H1 (cell line): Measurements from ENCODE around the gene SND1. TPM values are rescaled to one million over a fixed set of nuclear protein-coding genes. Genes with fewer than 3 reads are reported as not detected.

Experiments used
- CTCF ChIA-PET: fragments of 300-600 bp; sonication (Branson Sonifier 250); formaldehyde crosslinking; loops from one replicate; lab custom pipeline; 2021; ENCODE audit not compliant: partially characterized antibody; lab: Charles Lee
- POLR2A ChIA-PET: fragments of 300-600 bp; sonication (Branson Sonifier 250); formaldehyde crosslinking; loops from one replicate; lab custom pipeline; 2021; ENCODE audit warnings: inconsistent platforms; ENCODE audit not compliant: partially characterized antibody; lab: Charles Lee
- DNase-seq, 2 experiments: peaks; one replicate each; pipeline versions ENCODE4 v3.0.0 to v3.0.0-alpha.2; 2010 to 2022; ENCODE audit warnings: low spot score in 2 of 2, low read depth in 1 of 2, mixed read lengths in 1 of 2
- FAIRE-seq: peaks from 2 replicates; lab custom pipeline; 2011; peaks lifted over from hg19 to GRCh38; lab: Jason Lieb, UNC
- H2AFZ ChIP-seq: 2 replicates; pipeline ENCODE4 v1.8.1; 2012; ENCODE audit warnings: low read length, inconsistent platforms
- H2AK5ac ChIP-seq: 2 replicates; pipeline ENCODE4 v1.6.1; 2013; ENCODE audit warnings: low read depth, low read length
- H2BK120ac ChIP-seq: replicated peaks from 2 replicates; pipeline ENCODE3; 2013; ENCODE audit warnings: low read depth, low read length, inconsistent platforms
- H2BK12ac ChIP-seq: 2 replicates; pipeline ENCODE4 v1.6.1; 2013; ENCODE audit warnings: low read depth, low read length
- H2BK15ac ChIP-seq: 2 replicates; pipeline ENCODE4 v1.6.1; 2013; ENCODE audit warnings: low read length
- H2BK20ac ChIP-seq: 2 replicates; pipeline ENCODE4 v1.6.1; 2013; ENCODE audit warnings: low read length
- H2BK5ac ChIP-seq: 2 replicates; pipeline ENCODE4 v1.6.1; 2013; ENCODE audit warnings: low read depth, low read length
- H3K14ac ChIP-seq: 2 replicates; pipeline ENCODE4 v1.6.1; 2013; ENCODE audit warnings: inconsistent platforms; ENCODE audit not compliant: insufficient read length
- H3K18ac ChIP-seq: 2 replicates; pipeline ENCODE4 v1.6.1; 2013; ENCODE audit warnings: low read length; ENCODE audit errors: extremely low read depth
- H3K23ac ChIP-seq: 2 replicates; pipeline ENCODE4 v1.6.1; 2013; ENCODE audit warnings: inconsistent platforms; ENCODE audit not compliant: insufficient read length
- H3K23me2 ChIP-seq: 2 replicates; pipeline ENCODE4 v1.6.1; 2013; ENCODE audit warnings: low read depth, low read length
- H3K27ac ChIP-seq: 2 replicates; pipeline ENCODE4 v1.6.1; 2011; ENCODE audit warnings: low read depth, low read length, inconsistent platforms
- H3K27me3 ChIP-seq, 4 experiments: replicated peaks in 1 of 4; 1 replicate in 1 of 4; 2 replicates in 3 of 4; pipeline versions ENCODE4 v1.6.1 to v1.8.1; 2011 to 2013; ENCODE audit warnings: low read length in 3 of 4, mild to moderate bottlenecking in 3 of 4, inconsistent platforms in 2 of 4, mixed read lengths in 2 of 4, moderate library complexity in 1 of 4; ENCODE audit not compliant: control insufficient read depth in 3 of 4, insufficient read depth in 3 of 4; ENCODE audit errors: extremely low read depth in 1 of 4
- H3K36me3 ChIP-seq, 4 experiments: 2 replicates each; pipeline versions ENCODE4 v1.6.1 to v1.8.1; 2011 to 2013; ENCODE audit warnings: mild to moderate bottlenecking in 4 of 4, low read length in 3 of 4, moderate library complexity in 2 of 4, control low read depth in 1 of 4, inconsistent platforms in 1 of 4; ENCODE audit not compliant: insufficient read depth in 4 of 4, control insufficient read depth in 2 of 4
- H3K4ac ChIP-seq: replicated peaks from 2 replicates; pipeline ENCODE3; 2013; ENCODE audit warnings: low read length, low read depth, mixed read lengths, inconsistent platforms; ENCODE audit not compliant: insufficient read length
- H3K4me1 ChIP-seq, 4 experiments: replicated peaks in 1 of 4; 1 replicate in 1 of 4; 2 replicates in 3 of 4; pipeline versions ENCODE4 v1.6.1 to v1.8.1; 2011 to 2013; ENCODE audit warnings: low read length in 3 of 4, inconsistent platforms in 2 of 4, mixed read lengths in 1 of 4; ENCODE audit not compliant: insufficient read depth in 4 of 4, control insufficient read depth in 3 of 4
- H3K4me2 ChIP-seq, 2 experiments: 2 replicates each; pipeline versions ENCODE4 v1.6.1 to v1.8.1; 2011 to 2013; ENCODE audit warnings: low read depth in 2 of 2, low read length in 2 of 2, control low read depth in 1 of 2, inconsistent platforms in 1 of 2, mild to moderate bottlenecking in 1 of 2; ENCODE audit not compliant: insufficient read depth in 1 of 2
- H3K4me3 ChIP-seq, 4 experiments: fragments of 200-600, 300-600 bp in 1 of 4; sonication (generic), shearing (Covaris generic), sonication (Bioruptor Twin) in 1 of 4; 2 replicates each; pipeline versions ENCODE4 v1.5.1 to v1.8.1; 2011 to 2016; ENCODE audit warnings: low read length in 4 of 4, low read depth in 3 of 4, control low read depth in 2 of 4, inconsistent platforms in 2 of 4, mild to moderate bottlenecking in 2 of 4, mixed read lengths in 1 of 4, moderate library complexity in 1 of 4; ENCODE audit not compliant: insufficient read depth in 2 of 4; ENCODE audit errors: extremely low read depth in 1 of 4
- H3K56ac ChIP-seq: replicated peaks from 2 replicates; pipeline ENCODE3; 2013; ENCODE audit warnings: low read depth, mild to moderate bottlenecking, mixed read lengths, low read length, inconsistent platforms; ENCODE audit not compliant: insufficient read length
- H3K79me1 ChIP-seq: 2 replicates; pipeline ENCODE4 v1.6.1; 2013; ENCODE audit warnings: low read depth, low read length, control low read depth
- H3K79me2 ChIP-seq, 2 experiments: 2 replicates each; pipeline versions ENCODE4 v1.6.1 to v1.8.1; 2012 to 2013; ENCODE audit warnings: low read length in 2 of 2, mild to moderate bottlenecking in 2 of 2, inconsistent platforms in 1 of 2; ENCODE audit not compliant: insufficient read depth in 2 of 2, control insufficient read depth in 1 of 2
- H3K9ac ChIP-seq, 4 experiments: replicated peaks in 1 of 4; 1 replicate in 1 of 4; 2 replicates in 3 of 4; pipeline versions ENCODE4 v1.6.1 to v1.8.1; 2011 to 2013; ENCODE audit warnings: low read depth in 3 of 4, low read length in 3 of 4, control low read depth in 2 of 4, mild to moderate bottlenecking in 2 of 4, moderate library complexity in 2 of 4, inconsistent platforms in 1 of 4; ENCODE audit errors: extremely low read depth in 1 of 4
- H3K9me3 ChIP-seq, 2 experiments: 2 replicates each; pipeline versions ENCODE4 v1.6.1 to v1.8.1; 2012 to 2013; ENCODE audit warnings: mild to moderate bottlenecking in 2 of 2, moderate library complexity in 2 of 2, control low read depth in 1 of 2, inconsistent platforms in 1 of 2, low read depth in 1 of 2, low read length in 1 of 2, mixed read lengths in 1 of 2; ENCODE audit not compliant: insufficient read depth in 2 of 2
- H4K20me1 ChIP-seq, 2 experiments: replicated peaks in 1 of 2; 2 replicates each; pipeline versions ENCODE3 to v1.8.1; 2011 to 2013; ENCODE audit warnings: inconsistent platforms in 2 of 2, low read length in 2 of 2, mild to moderate bottlenecking in 1 of 2; ENCODE audit not compliant: insufficient read depth in 2 of 2, control insufficient read depth in 1 of 2
- H4K5ac ChIP-seq: 2 replicates; pipeline ENCODE4 v1.6.1; 2013; ENCODE audit warnings: low read length, low read depth, mixed read lengths, inconsistent platforms; ENCODE audit not compliant: insufficient read length
- H4K8ac ChIP-seq: 2 replicates; pipeline ENCODE4 v1.8.0; 2013; ENCODE audit warnings: mild to moderate bottlenecking, moderate library complexity, low read length, inconsistent platforms; ENCODE audit not compliant: insufficient read depth; ENCODE audit errors: extremely low read depth
- H4K91ac ChIP-seq: replicated peaks from 2 replicates; pipeline ENCODE3; 2013; ENCODE audit warnings: low read length, mixed read lengths, inconsistent platforms; ENCODE audit not compliant: insufficient read length
- CTBP2 ChIP-seq: IDR thresholded peaks from 2 replicates; pipeline ENCODE4 v1.7.0; 2011; ENCODE audit warnings: borderline replicate concordance, mild to moderate bottlenecking, moderate library complexity, mixed read lengths, low read length; ENCODE audit not compliant: insufficient read depth, insufficient read length
- EP300 ChIP-seq, 2 experiments: IDR thresholded peaks; 1 replicate in 1 of 2; 2 replicates in 1 of 2; pipeline ENCODE4 v1.6.1; 2011 to 2012; ENCODE audit warnings: low read depth in 2 of 2, low read length in 2 of 2, mild to moderate bottlenecking in 2 of 2, borderline replicate concordance in 1 of 2, inconsistent platforms in 1 of 2, moderate library complexity in 1 of 2
- NANOG ChIP-seq: IDR thresholded peaks from 2 replicates; pipeline ENCODE4 v1.6.1; 2011; ENCODE audit warnings: low read length, low read depth, mild to moderate bottlenecking, inconsistent platforms; ENCODE audit not compliant: insufficient read depth, poor library complexity, severe bottlenecking
- PHF8 ChIP-seq: fragments of 200-600 bp; sonication (generic); conservative IDR thresholded peaks from 2 replicates; pipeline ENCODE4 v1.7.1; 2012; ENCODE audit warnings: low read depth, mild to moderate bottlenecking, inconsistent platforms, low read length, moderate library complexity
- RXRA ChIP-seq: IDR thresholded peaks from 2 replicates; pipeline ENCODE4 v1.6.1; 2011; ENCODE audit warnings: low read depth, mild to moderate bottlenecking, low read length, moderate library complexity; ENCODE audit not compliant: insufficient read depth
- SAP30 ChIP-seq: fragments of 300-600 bp; sonication (generic); IDR thresholded peaks from 2 replicates; pipeline ENCODE4 v1.7.1; 2012; ENCODE audit warnings: low read length, moderate library complexity, mild to moderate bottlenecking, inconsistent platforms; ENCODE audit not compliant: insufficient read depth, insufficient replicate concordance
- TAF1 ChIP-seq: IDR thresholded peaks from 2 replicates; pipeline ENCODE4 v1.6.1; 2011; ENCODE audit warnings: mild to moderate bottlenecking, low read depth, low read length
- TEAD4 ChIP-seq: IDR thresholded peaks from 2 replicates; pipeline ENCODE4 v1.6.1; 2012; ENCODE audit warnings: low read depth, low read length, inconsistent platforms, mixed read lengths
- ZNF274 ChIP-seq: IDR thresholded peaks from 2 replicates; pipeline ENCODE4 v1.7.0; 2012; ENCODE audit warnings: low read length, borderline replicate concordance; ENCODE audit errors: extremely low read depth
- WGBS, 2 experiments: shearing (Covaris generic) in 1 of 2; methylation state at CpG; one replicate each; pipeline versions ENCODE4 v1.1.6 to v1.1.7; 2013 to 2015; ENCODE audit warnings: low lambda C conversion rate in 2 of 2, mixed read lengths in 2 of 2, inconsistent platforms in 1 of 2, low coverage in 1 of 2, missing lambda C conversion rate in 1 of 2; ENCODE audit not compliant: insufficient replicate concordance in 2 of 2, insufficient coverage in 1 of 2, insufficient read length in 1 of 2; ENCODE audit errors: extremely low coverage in 1 of 2, missing lambda C conversion rate in 1 of 2; 5-methylcytosine and 5-hydroxymethylcytosine counted together
- polyA plus RNA-seq, 7 experiments: library from polyadenylated mRNA; depleted of rRNA in 3 of 7; stranded (reverse) in 5 of 7; unstranded in 2 of 7; fragments of >200 nt in 5 of 7; fragments of 200-250 nt in 2 of 7; gene quantifications; 1 replicate in 5 of 7; 2 replicates in 1 of 7; 4 replicates in 1 of 7; pipeline versions ENCODE4 v1.2.1 to v1.2.3, GENCODE V29; 2011 to 2013; ENCODE audit warnings: missing spikeins in 2 of 7, mixed read lengths in 2 of 7
- total RNA-seq: library from RNA; stranded (reverse); fragmentation: NEBNext Ultra II Directional; extraction: Animal tissue kit (Norgen Biotek cat#: 25700); gene quantifications from 2 replicates; pipeline ENCODE4 v1.2.1, GENCODE V29; 2021
- TF ChIP-seq, protein P1 (sequence below): IDR thresholded peaks from 2 replicates; pipeline ENCODE4 v1.6.1; 2011; ENCODE audit warnings: low read length, improper control_type of control experiment

SND1 gene
- total and polyA plus RNA-seq, 2 of the 8 experiments (the other 6 are each of a cell fraction or from before 2014, with no cell fraction given) = 122 to 290 TPM

DNA sequence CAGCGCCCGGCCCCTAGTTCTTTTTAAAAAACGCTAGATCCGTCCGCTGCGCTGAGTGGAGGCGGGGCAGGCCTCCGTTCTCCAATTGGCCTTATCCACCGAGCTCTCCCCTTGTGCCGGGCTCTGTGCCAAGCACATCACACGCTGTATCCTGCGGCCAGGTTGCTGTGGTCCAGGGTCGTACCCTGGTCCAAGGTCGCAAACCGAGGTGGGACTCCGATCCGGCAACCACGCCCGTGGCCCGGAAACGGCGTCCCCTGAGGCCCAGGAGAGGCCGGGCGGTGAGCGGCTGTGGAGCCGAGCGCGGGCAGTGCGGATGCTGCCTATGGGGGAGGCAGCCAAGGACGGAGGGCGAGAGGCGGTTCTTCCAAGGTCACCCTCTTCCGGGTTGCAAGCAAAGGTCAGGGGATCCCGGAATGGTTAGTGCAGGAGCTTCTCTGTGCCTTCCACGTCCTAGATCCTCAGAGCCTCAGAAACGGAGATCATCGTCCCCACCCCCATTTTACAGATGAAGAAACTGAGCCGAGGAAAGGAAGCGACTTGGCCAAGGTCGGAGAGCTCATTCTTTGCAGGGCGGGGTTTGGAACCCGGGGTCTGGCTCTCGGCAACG, 451.6 kb downstream of the SND1 start:
- CTCF ChIA-PET = interaction anchor here (0.8 to 21.0 kb wide), 14 partner anchors 13 to 122 kb away, joined by 3 to 221 read pairs (median 6); no protein-coding TSS in a partner anchor
- no peak overlapping the region for H3K14ac ChIP-seq
- POLR2A ChIA-PET = interaction anchor here (0.6 to 3.1 kb wide), 9 partner anchors 7 to 287 kb away, joined by 3 to 13 read pairs (median 4); no protein-coding TSS in a partner anchor
- TF ChIP-seq EP300 (IDR thresholded peaks at IDR 0.05; ENCODE audit: borderline replicate concordance in 1 of 2, low read depth in 2 of 2, low read length in 2 of 2) = no peak
- no peak for TF ChIP-seq RXRA
- no peak for TF ChIP-seq CTBP2
- no peak for TF ChIP-seq PHF8
- no peak for TF ChIP-seq TAF1
- TF ChIP-seq TEAD4 = no peak
- TF ChIP-seq SAP30 = no peak
- no peak for TF ChIP-seq NANOG
- no peak for TF ChIP-seq ZNF274
- TF ChIP-seq, protein P1, sequence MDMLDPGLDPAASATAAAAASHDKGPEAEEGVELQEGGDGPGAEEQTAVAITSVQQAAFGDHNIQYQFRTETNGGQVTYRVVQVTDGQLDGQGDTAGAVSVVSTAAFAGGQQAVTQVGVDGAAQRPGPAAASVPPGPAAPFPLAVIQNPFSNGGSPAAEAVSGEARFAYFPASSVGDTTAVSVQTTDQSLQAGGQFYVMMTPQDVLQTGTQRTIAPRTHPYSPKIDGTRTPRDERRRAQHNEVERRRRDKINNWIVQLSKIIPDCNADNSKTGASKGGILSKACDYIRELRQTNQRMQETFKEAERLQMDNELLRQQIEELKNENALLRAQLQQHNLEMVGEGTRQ = no peak

More for the DNA sequence above, 451.6 kb downstream of the SND1 start:
- Histone ChIP-seq H3K56ac (no peak overlapping the region), H2AFZ (no peak overlapping the region), H4K20me1 (peaks cover 0 to 1% of the 10 kb centered on the region in 2 experiments), H3K4ac (no peak overlapping the region), H4K5ac (no peak overlapping the region), H3K4me3 (peak overlapping the region; percentile 29 to 61 (median 42)), H3K79me2 (no peaks in the 10 kb centered on the region), H3K4me2 (peak overlapping the region; percentile 64 to 80), H3K23me2 (no peaks in the 10 kb centered on the region; the same call in 1 of the 2 replicates), H2BK20ac (no peak overlapping the region), H3K18ac (no peak overlapping the region; the same call in 1 of the 2 replicates), H3K27me3 (peaks cover 13 to 39% (median 28%) of the 10 kb centered on the region in 4 experiments), H4K8ac (peak overlapping the region; percentile 57; the same call in 1 of the 2 replicates), H2BK12ac (no peak overlapping the region), H2AK5ac (no peak overlapping the region), H3K36me3 (no peaks in the 10 kb centered on the region), H4K91ac (no peak overlapping the region), H3K9ac (no peak overlapping the region; a peak in 1 of 7 replicates), H3K27ac (no peak overlapping the region), H3K9me3 (no peaks in the 10 kb centered on the region), H2BK15ac (no peak overlapping the region), H2BK120ac (no peak overlapping the region), H3K4me1 (no peaks in the 10 kb centered on the region; a peak in 4 of 7 replicates), H3K79me1 (no peaks in the 10 kb centered on the region), H2BK5ac (no peak overlapping the region), H3K23ac (no peak overlapping the region)
- 38% methylated on average over 38 of the region's 44 CpGs; no CpG with 5 or more reads in 1 of the 2 experiments for WGBS, 2 experiments
- DNase-seq = no peak
- no peak for FAIRE-seq
